ENCODE measurements around the gene HS2ST1. TPM values are rescaled to one million over a fixed set of nuclear protein-coding genes. Genes with fewer than 3 reads are reported as not detected.

Gene HS2ST1
- polyA plus RNA-seq, 3 donors: 2.6 to 6.0 (median 4.2) TPM

GRCh38 chr1:87051965-87052364 is 137.5 kb downstream of the HS2ST1 start:
- 90% methylated on average over 2 of the region's 5 CpGs for WGBS (ENCODE audit: insufficient coverage)
- Histone ChIP-seq H3K79me2 (ENCODE audit: insufficient read depth, low read length) (no peaks in the 10 kb centered on the region), H3K27ac (ENCODE audit: low read depth in 1 of 2, low read length in 2 of 2) (no peak overlapping the region)

GRCh38 chr1:87052400-87052799 is 138.0 kb downstream of the HS2ST1 start:
- no peak overlapping the region for H3K4me3 ChIP-seq (replicated peaks in 1 of 3; ENCODE audit: low read depth in 2 of 3, low read length in 3 of 3)
- Mint-ChIP-seq H3K27me3 (ENCODE audit: low read depth in 3 of 3) (no peaks in the 10 kb centered on the region), H3K9me3 (peaks cover 2 to 18% (median 7%) of the 10 kb centered on the region in 7 donors), H3K27ac (peak overlapping the region in 1 of 7 donors; percentile 85), H3K4me1 (no peaks in the 10 kb centered on the region), H3K36me3 (no peaks in the 10 kb centered on the region), H3K4me3 (no peak overlapping the region)
- no peaks in the 10 kb centered on the region for H3K79me2 ChIP-seq (ENCODE audit: insufficient read depth, low read length)
- no peaks in the 10 kb centered on the region for H3K4me1 ChIP-seq (ENCODE audit: control insufficient read depth in 1 of 2, insufficient read depth in 2 of 2, low read length in 2 of 2)
- H3K4me2 ChIP-seq (replicated peaks; ENCODE audit: extremely low read depth, low read length, poor library complexity, severe bottlenecking): no peak overlapping the region
- DNase-seq: no peak
- no peak overlapping the region for H3K27ac ChIP-seq (ENCODE audit: low read depth in 1 of 2, low read length in 2 of 2)
- no CpG with 5 or more reads among the region's 3 CpGs for WGBS (ENCODE audit: insufficient coverage)
- H3K9ac ChIP-seq (ENCODE audit: insufficient read depth, low read length, poor library complexity, severe bottlenecking): no peak overlapping the region
- no peaks in the 10 kb centered on the region for H4K20me1 ChIP-seq (ENCODE audit: insufficient read depth, low read length)
- no peak for TF ChIP-seq CTCF (IDR thresholded peaks at IDR 0.05)
- no peaks in the 10 kb centered on the region for H3K27me3 ChIP-seq (ENCODE audit: control insufficient read depth in 2 of 2, insufficient read depth in 2 of 2, low read length in 2 of 2)
- intact Hi-C loops (cut with micrococcal nuclease): no loop called here
- H2AFZ ChIP-seq (ENCODE audit: insufficient read depth, low read depth, low read length, poor library complexity, severe bottlenecking): no peak overlapping the region
- no peaks in the 10 kb centered on the region for H3K36me3 ChIP-seq (replicated peaks in 1 of 2; ENCODE audit: control insufficient read depth in 1 of 2, insufficient read depth in 2 of 2, low read length in 2 of 2)
- peaks cover 0 to 3% of the 10 kb centered on the region in 2 donors for H3K9me3 ChIP-seq (replicated peaks in 1 of 2; ENCODE audit: control insufficient read depth in 1 of 2, insufficient read depth in 1 of 2, low read length in 2 of 2)

More at GRCh38 chr1:87051965-87052364, 137.5 kb downstream of the HS2ST1 start:
- Histone ChIP-seq H2AFZ (ENCODE audit: insufficient read depth, low read depth, low read length, poor library complexity, severe bottlenecking) (no peak overlapping the region), H3K9me3 (replicated peaks in 1 of 2; ENCODE audit: control insufficient read depth in 1 of 2, insufficient read depth in 1 of 2, low read length in 2 of 2) (peaks cover 0 to 3% of the 10 kb centered on the region in 2 donors), H4K20me1 (ENCODE audit: insufficient read depth, low read length) (no peaks in the 10 kb centered on the region), H3K4me3 (replicated peaks in 1 of 3; ENCODE audit: low read depth in 2 of 3, low read length in 3 of 3) (no peak overlapping the region), H3K9ac (ENCODE audit: insufficient read depth, low read length, poor library complexity, severe bottlenecking) (no peak overlapping the region), H3K36me3 (replicated peaks in 1 of 2; ENCODE audit: control insufficient read depth in 1 of 2, insufficient read depth in 2 of 2, low read length in 2 of 2) (no peaks in the 10 kb centered on the region), H3K27me3 (ENCODE audit: control insufficient read depth in 2 of 2, insufficient read depth in 2 of 2, low read length in 2 of 2) (no peaks in the 10 kb centered on the region), H3K4me1 (ENCODE audit: control insufficient read depth in 1 of 2, insufficient read depth in 2 of 2, low read length in 2 of 2) (no peaks in the 10 kb centered on the region), H3K4me2 (replicated peaks; ENCODE audit: extremely low read depth, low read length, poor library complexity, severe bottlenecking) (no peak overlapping the region)
- no peak overlapping the region for H3K27ac Mint-ChIP-seq
- H3K4me3 Mint-ChIP-seq: no peak overlapping the region
- H3K36me3 Mint-ChIP-seq: no peaks in the 10 kb centered on the region
- no peak for TF ChIP-seq CTCF (IDR thresholded peaks at IDR 0.05)
- no peaks in the 10 kb centered on the region for H3K4me1 Mint-ChIP-seq
- no peak for DNase-seq
- H3K27me3 Mint-ChIP-seq (ENCODE audit: low read depth in 3 of 3): no peaks in the 10 kb centered on the region
- H3K9me3 Mint-ChIP-seq: peaks cover 2 to 18% (median 9%) of the 10 kb centered on the region in 7 donors
- intact Hi-C loops (cut with micrococcal nuclease): no loop called here

All from CD14-positive monocyte (primary cell).